HG03520 (cell line): ENCODE measurements around the gene HTR3A.
"Not testable (repeated sequence)": the region's sequence is repeated elsewhere in the genome, so short reads cannot be mapped to it uniquely, and the experiment has no call there.

Experiments used
- ATAC-seq: cut with Tn5 transposase; IDR thresholded peaks from one replicate; pipeline ENCODE4 v1.9.1; 2021; ENCODE audit warnings: mild to moderate bottlenecking, moderate library complexity; ENCODE audit not compliant: unreplicated experiment

HTR3A gene

GRCh38 chr11:113974741-113975470 lies at the start of gene HTR3A:
Gene HTR3A (plus strand): TSS chr11:113975108. CDS start chr11:113975326, 218 bp downstream.
- no peak for ATAC-seq

- ATAC-seq: no peak
Observed at GRCh38 chr11:113926273-113927197, 48.4 kb upstream of the HTR3A start.

DNA sequence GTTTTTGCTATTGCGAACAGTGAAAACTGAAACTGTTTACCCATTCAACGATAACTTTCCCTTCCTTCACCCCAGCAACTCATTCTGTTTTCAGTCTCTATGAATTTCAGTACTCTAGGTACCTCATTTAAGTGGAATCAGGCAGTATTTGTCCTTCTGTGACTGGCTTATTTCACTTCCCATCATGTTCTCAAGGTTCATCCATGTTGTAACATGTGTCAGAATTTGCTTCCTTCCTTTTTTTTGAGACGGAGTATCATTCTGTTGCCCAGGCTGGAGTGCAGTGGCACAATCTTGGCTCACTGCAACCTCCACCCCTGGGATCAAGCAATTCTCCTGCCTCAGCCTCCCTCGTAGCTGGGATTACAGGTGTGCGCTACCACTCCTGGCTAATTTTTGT lies 46.6 kb upstream of the HTR3A start:
- ATAC-seq: no peak

DNA sequence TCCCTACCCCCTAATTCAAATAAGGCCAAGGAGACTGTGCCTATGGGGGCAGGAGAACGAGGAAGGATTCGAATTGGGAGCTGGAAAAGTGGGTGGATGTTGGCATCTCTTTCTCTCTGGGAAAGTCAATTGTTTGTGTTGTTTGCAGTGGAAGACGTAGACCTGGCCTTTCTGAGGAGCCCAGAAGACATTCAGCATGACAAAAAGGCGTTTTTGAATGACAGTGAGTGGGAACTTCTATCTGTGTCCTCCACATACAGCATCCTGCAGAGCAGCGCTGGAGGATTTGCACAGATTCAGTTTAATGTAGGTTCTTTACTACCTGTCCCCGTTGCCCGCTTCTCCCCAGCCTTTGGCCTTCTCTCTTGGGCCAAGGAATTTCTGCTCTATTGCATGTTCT lies 42.1 kb upstream of the HTR3A start:
- ATAC-seq: no peak

- ATAC-seq: not testable (repeated sequence)
Observed at GRCh38 chr11:113934193-113934592, 40.7 kb upstream of the HTR3A start.

DNA sequence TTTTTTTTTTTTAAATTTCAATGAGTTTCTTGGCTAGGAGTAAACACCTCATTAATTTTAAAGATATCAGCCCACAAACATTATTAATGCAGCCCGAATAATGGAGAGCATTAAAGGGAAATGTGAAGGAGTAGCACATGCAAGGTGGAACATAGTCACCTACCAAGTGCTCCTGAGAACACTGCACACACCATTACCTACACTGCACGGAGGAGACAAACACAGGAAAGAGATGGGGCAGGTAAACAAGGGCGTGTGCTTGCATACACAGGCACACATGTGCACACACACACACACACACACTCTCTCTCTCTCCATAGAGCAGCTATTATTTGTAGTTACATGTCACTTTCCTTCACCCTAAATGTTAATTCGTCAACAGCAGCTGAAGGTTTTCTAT lies 40.1 kb upstream of the HTR3A start:
- no peak for ATAC-seq

DNA sequence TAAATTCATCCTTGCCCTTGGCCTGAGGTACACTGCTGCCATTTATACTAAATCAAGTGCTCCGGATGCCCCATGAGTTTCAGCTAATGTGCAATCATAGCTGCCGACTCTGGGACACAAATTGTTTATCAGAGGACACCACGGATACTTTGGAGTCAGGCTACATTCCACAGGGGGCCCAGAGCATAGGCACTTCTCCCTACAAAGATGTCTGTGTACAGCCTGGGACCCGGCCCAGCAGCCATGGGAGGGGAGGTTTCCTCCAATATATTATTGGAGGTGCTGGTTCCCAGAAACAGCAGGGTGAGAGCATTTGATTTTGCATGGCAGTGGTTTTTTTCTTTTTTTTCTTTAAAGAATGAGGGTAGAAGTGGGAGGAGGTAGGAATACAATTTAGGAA lies 39.0 kb upstream of the HTR3A start:
- no peak for ATAC-seq

- ATAC-seq: no peak
Observed at GRCh38 chr11:113937918-113938317, 37.0 kb upstream of the HTR3A start.

DNA sequence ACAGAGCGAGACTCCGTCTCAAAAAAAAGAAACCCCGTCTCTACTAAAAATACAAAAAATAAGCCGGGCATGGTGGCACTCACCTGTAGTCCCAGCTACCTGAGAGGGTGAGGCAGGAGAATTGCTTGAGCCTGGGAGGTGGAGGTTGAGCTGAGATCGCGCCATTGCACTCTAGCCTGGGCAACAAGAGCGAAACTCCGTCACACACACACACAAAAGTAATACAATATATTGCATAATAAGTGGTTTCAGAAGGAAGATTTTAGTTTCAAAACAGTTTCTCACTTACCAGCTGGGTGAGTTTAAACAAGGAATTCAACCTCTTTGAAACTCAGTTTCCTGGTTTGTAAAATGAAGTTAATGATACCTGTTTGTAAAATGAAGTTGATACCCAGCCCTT lies 32.7 kb upstream of the HTR3A start:
- ATAC-seq: no peak

GRCh38 chr11:113946162-113946561 lies 28.7 kb upstream of the HTR3A start:
- not testable (repeated sequence) for ATAC-seq

DNA sequence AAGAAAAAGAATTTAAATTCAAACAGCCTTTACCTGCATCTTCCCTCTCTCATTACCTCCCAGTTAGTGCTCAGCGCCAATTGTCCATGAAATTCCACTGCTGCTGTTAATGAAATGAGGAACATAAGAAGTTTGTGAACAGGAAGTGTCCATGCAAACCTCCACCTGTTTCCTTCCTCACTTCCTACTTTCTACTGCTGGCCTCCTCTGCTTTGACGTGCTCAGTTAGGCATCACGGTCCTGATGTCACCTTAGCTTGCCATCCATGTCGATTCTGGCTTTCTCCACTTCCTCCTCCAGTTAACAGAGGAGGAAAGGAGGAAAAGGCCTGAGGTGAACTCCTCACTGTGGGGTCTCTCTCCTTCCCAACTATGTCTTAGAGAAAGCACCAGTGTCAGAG lies 26.9 kb upstream of the HTR3A start:
- no peak for ATAC-seq

- ATAC-seq: no peak
Observed at GRCh38 chr11:113949891-113950290, 25.0 kb upstream of the HTR3A start.

DNA sequence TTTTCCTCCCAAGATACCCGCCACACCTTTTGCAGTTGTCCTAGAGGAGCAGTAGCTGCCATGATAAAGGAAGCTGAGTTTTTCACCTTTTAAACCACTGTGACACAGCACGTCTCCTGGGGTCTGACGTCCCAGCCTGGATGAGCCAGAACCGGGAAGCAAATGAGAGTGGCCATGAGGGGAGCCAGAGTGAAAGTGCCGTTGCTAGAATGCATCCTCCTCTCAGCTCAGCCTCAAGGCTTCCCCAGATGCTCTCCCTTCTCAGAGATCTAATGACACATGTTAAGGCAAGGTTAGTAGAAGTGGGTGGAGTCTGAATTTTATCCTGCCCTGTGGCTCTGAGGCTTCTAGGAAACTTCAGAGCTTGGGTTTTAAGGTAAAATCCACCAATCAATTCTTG lies 23.4 kb upstream of the HTR3A start:
- ATAC-seq: no peak

GRCh38 chr11:113952070-113952469 lies 22.8 kb upstream of the HTR3A start:
- ATAC-seq: no peak

DNA sequence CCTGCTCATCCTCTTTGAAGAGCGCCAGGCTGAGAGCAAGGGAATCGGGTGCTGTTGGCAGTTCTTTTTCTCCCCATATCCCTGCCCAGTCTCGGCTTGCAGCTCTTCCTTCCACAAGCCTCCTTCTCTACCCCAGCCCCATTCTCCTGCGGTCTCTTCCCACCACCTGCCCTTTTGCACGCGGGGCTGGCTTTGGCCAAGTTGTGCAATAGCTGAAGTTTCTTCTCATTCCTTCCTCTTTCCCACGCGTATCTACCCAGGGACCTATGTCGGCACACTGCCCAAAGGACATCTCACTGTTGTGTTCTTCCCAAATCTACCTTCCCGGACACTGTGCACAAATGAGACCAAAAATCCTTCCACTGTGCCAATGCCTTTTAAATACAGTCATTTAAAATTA lies 22.3 kb upstream of the HTR3A start:
- no peak for ATAC-seq

- no peak for ATAC-seq
Observed at GRCh38 chr11:113954235-113954634, 20.7 kb upstream of the HTR3A start.

DNA sequence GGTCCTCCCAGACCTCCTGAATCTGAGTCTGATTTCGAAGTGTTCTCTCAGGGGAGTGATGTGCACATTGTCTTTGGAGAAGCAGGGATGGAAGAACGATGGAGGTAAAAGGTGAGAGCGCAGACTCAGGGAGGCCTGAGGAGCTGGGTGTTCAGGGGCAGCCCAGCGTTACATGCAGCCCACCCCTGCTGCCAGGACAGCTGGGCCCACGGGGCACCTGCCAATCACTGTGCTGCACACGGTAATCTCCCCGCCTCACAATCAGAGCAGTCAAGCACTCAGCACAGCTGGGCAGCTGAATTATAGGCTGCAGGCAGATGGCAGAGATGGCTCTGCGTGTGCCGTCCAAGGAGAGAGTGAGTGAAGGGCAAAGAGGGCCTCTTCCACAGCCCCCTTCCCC lies 17.9 kb upstream of the HTR3A start:
- ATAC-seq: no peak

DNA sequence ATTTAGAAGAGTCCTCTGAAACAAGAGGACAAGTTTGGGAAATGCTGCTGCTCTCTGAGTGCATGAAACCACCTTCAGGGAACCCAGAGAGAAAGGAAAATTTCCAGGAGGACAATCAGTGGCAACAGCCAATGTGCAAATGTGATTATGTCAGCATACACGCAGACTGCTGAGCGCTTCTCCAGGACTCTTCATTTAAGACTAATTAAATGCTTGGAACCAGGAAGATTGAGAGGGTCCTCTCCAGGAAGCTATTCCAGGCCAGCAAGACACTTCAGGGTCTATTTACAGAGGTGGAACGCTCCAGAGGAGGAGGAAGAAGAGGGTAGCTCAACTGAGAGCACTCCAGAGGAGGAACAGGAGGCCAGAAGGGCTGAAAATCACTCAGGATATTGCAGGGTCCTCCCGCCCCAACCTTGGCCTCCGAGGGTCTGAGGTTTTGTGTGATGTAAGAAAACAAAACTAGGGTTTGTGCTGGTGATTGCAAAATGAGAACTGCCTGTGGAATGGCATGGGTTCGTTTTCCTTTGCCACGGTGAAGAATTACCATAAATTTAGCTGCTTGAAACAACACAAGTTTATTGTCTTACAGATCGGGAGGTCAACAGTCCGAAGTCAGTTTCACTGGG lies 14.1 kb upstream of the HTR3A start:
- no peak for ATAC-seq

GRCh38 chr11:113967361-113967760 lies 7.5 kb upstream of the HTR3A start:
- ATAC-seq: no peak

DNA sequence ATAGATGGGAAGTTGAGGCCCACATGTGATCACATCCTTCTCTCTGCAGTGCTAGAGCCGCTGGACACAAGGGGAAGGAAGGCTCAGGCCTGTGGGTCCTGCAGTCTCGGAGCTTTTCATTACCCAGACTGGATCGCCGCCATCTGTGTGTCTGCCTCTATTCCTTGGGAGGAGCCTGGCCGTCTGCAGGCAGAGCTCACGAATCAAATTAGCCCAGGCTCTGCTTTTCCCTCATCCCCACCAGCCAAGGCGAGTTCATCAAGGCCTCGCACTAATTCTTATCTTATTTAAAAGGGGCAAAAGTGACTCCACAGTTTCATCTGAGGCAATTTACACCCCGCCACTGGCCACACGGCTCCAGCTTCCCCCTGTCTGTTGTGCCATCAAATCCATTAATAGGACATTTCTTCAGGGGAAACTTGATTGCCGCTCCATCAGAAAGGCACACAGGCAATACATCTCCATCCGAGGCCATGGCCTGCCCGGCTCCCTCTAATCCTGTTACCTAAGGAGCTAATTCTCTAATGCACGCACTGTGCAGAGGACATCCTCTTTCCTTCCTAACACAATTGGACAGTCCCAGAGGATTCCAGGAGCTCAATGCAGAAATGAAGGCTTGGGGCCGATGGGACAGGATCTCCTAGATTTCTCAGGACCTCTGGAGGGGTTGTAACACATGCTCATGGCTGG lies 3.3 kb upstream of the HTR3A start:
- ATAC-seq: no peak

DNA sequence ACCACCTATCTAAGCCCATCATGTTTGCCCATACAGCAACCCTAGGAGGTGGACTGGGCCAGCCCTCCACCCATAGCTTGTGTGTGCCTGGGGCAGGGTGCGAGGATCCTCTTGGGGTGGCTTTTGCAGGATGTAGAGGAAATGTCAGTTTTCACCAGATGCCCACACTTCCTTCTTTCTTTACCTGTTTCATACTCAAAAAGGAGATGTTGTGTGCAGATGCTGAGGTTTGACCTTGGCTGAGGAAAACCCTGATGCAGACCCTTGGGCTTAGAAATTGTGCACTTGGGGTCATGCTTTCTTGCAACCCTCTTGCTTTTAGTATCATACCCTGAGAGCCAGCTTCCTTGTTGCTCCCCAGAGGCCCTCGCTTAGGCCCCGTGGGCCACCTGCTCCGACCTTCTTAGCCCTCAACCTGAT lies 2.2 kb downstream of the HTR3A start:
- no peak for ATAC-seq
